CD14-positive monocyte (primary cell): ENCODE measurements around the gene ADGRL3. TPM values are rescaled to one million over a fixed set of nuclear protein-coding genes. Genes with fewer than 3 reads are reported as not detected.

ENCODE experiments used
- DNase-seq, 3 donors: peaks; one replicate each; pipeline ENCODE4 v3.0.0-alpha.2; 2011 to 2022
- H2AFZ ChIP-seq: 2 replicates; pipeline ENCODE4 v1.6.0; 2012; ENCODE audit warnings: mild to moderate bottlenecking, low read depth, low read length, inconsistent platforms; ENCODE audit not compliant: insufficient read depth, poor library complexity, severe bottlenecking
- H3K27ac ChIP-seq, 2 donors: 1 replicate in 1 of 2; 2 replicates in 1 of 2; pipeline ENCODE4 v1.5.1; 2012 to 2013; ENCODE audit warnings: low read length in 2 of 2, control low read depth in 1 of 2, inconsistent platforms in 1 of 2, low read depth in 1 of 2, mild to moderate bottlenecking in 1 of 2
- H3K27me3 ChIP-seq, 2 donors: one replicate each; pipeline versions ENCODE4 v1.6.0 to v1.6.1; 2011 to 2013; ENCODE audit warnings: low read length in 2 of 2; ENCODE audit not compliant: control insufficient read depth in 2 of 2, insufficient read depth in 2 of 2
- H3K36me3 ChIP-seq, 2 donors: replicated peaks in 1 of 2; 1 replicate in 1 of 2; 2 replicates in 1 of 2; pipeline versions ENCODE4 v1.5.1 to v1.6.1; 2012 to 2013; ENCODE audit warnings: low read length in 2 of 2, control low read depth in 1 of 2, inconsistent platforms in 1 of 2, mild to moderate bottlenecking in 1 of 2; ENCODE audit not compliant: insufficient read depth in 2 of 2, control insufficient read depth in 1 of 2
- H3K4me1 ChIP-seq, 2 donors: 1 replicate in 1 of 2; 2 replicates in 1 of 2; pipeline versions ENCODE4 v1.5.1 to v1.6.1; 2012 to 2013; ENCODE audit warnings: low read length in 2 of 2, control low read depth in 1 of 2, inconsistent platforms in 1 of 2, mild to moderate bottlenecking in 1 of 2, moderate library complexity in 1 of 2; ENCODE audit not compliant: insufficient read depth in 2 of 2, control insufficient read depth in 1 of 2
- H3K4me2 ChIP-seq: replicated peaks from 2 replicates; pipeline ENCODE3; 2012; ENCODE audit warnings: low read length, moderate library complexity, mild to moderate bottlenecking; ENCODE audit not compliant: poor library complexity, severe bottlenecking; ENCODE audit errors: extremely low read depth
- H3K4me3 ChIP-seq, 3 experiments: fragments of 200-600 bp in 1 of 3; sonication (generic) in 1 of 3; replicated peaks in 1 of 3; 1 replicate in 2 of 3; 2 replicates in 1 of 3; pipeline ENCODE4 v1.5.1; 2011 to 2013; ENCODE audit warnings: low read length in 3 of 3, mild to moderate bottlenecking in 3 of 3, control low read depth in 2 of 3, low read depth in 2 of 3, inconsistent platforms in 1 of 3, moderate library complexity in 1 of 3
- H3K79me2 ChIP-seq: 2 replicates; pipeline ENCODE4 v1.6.0; 2012; ENCODE audit warnings: mild to moderate bottlenecking, control low read depth, inconsistent platforms, low read length, moderate library complexity; ENCODE audit not compliant: insufficient read depth
- H3K9ac ChIP-seq: 2 replicates; pipeline ENCODE4 v1.6.0; 2017; ENCODE audit warnings: low read length, mild to moderate bottlenecking; ENCODE audit not compliant: insufficient read depth, poor library complexity, severe bottlenecking
- H3K9me3 ChIP-seq, 2 donors: replicated peaks in 1 of 2; 1 replicate in 1 of 2; 2 replicates in 1 of 2; pipeline versions ENCODE4 v1.5.1 to v1.6.1; 2012 to 2013; ENCODE audit warnings: low read length in 2 of 2, control low read depth in 1 of 2; ENCODE audit not compliant: control insufficient read depth in 1 of 2, insufficient read depth in 1 of 2
- H4K20me1 ChIP-seq: 2 replicates; pipeline ENCODE4 v1.6.0; 2012; ENCODE audit warnings: mild to moderate bottlenecking, low read length, control low read depth, moderate library complexity; ENCODE audit not compliant: insufficient read depth
- H3K27ac Mint-ChIP-seq, 7 donors: one replicate each; pipeline ENCODE4 v1.8.0; 2020; ENCODE audit warnings: mild to moderate bottlenecking in 7 of 7, mixed read lengths in 7 of 7, moderate library complexity in 6 of 7, inconsistent platforms in 2 of 7
- H3K27me3 Mint-ChIP-seq, 3 donors: one replicate each; pipeline ENCODE4 v1.8.0; 2021 to 2022; ENCODE audit warnings: low read depth in 3 of 3, mild to moderate bottlenecking in 3 of 3, mixed read lengths in 3 of 3, moderate library complexity in 3 of 3, inconsistent platforms in 1 of 3
- H3K36me3 Mint-ChIP-seq, 2 donors: one replicate each; pipeline ENCODE4 v1.8.0; 2020; ENCODE audit warnings: mixed read lengths in 2 of 2, inconsistent platforms in 1 of 2, mild to moderate bottlenecking in 1 of 2
- H3K4me1 Mint-ChIP-seq: one replicate; pipeline ENCODE4 v1.8.0; 2020; ENCODE audit warnings: mild to moderate bottlenecking, mixed read lengths
- H3K4me3 Mint-ChIP-seq, 2 donors: one replicate each; pipeline ENCODE4 v1.8.0; 2020; ENCODE audit warnings: mild to moderate bottlenecking in 2 of 2, mixed read lengths in 2 of 2, moderate library complexity in 1 of 2
- H3K9me3 Mint-ChIP-seq, 7 donors: one replicate each; pipeline ENCODE4 v1.8.0; 2020 to 2022; ENCODE audit warnings: mixed read lengths in 7 of 7, mild to moderate bottlenecking in 6 of 7, moderate library complexity in 6 of 7, inconsistent platforms in 2 of 7
- WGBS: methylation state at CpG from one replicate; pipeline ENCODE4 v1.1.5; 2013; ENCODE audit warnings: missing lambda C conversion rate; ENCODE audit not compliant: insufficient coverage; 5-methylcytosine and 5-hydroxymethylcytosine counted together
- intact Hi-C, 2 donors: fragments of 100-400 bp; cut with micrococcal nuclease; formaldehyde crosslinking; loops; one replicate each; pipeline versions ENCODE4 v1.15.0 to v1.15.1; 2023
- polyA plus RNA-seq, 3 donors: library from polyadenylated mRNA; depleted of rRNA in 1 of 3; unstranded in 2 of 3; stranded (reverse) in 1 of 3; fragments of 300-500 nt in 2 of 3; fragments of >200 nt in 1 of 3; fragmentation: Illumina TruSeq in 2 of 3; gene quantifications; 1 replicate in 2 of 3; 2 replicates in 1 of 3; pipeline ENCODE4 v1.2.3, GENCODE V29; 2012 to 2021
- TF ChIP-seq, protein P1 (sequence below): fragments of 200-600 bp; IDR thresholded peaks from one replicate; pipeline ENCODE4 v1.8.0; 2022; ENCODE audit warnings: antibody characterized with exemption, mild to moderate bottlenecking

Gene ADGRL3
- polyA plus RNA-seq, 3 donors, result not detected

DNA sequence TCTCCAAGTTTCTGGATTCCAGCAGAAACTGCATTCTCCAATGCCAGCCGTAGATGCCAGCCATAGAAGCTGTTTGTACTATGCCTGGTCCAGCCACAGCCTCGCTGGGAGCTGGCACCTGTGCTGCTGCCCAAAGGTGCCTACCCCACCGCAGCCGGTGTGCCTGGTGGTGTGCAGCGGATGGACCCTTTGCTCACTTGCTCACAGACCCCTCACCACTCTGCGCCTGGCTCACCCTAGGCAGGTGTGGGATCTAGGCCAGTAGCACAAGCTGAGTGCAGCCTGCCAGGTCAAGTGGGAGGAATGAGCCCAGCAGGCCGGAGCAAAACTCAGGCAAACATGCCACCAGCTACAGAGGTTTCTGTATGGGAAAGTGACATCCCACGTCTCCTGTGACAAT is 463.2 kb downstream of the ADGRL3 start:
- intact Hi-C loops, result no loop called here
- H3K27me3 Mint-ChIP-seq, result no peaks in the 10 kb centered on the region
- Histone ChIP-seq H3K36me3 (no peaks in the 10 kb centered on the region), H4K20me1 (no peaks in the 10 kb centered on the region), H3K27ac (no peak overlapping the region), H3K4me3 (no peak overlapping the region), H2AFZ (no peak overlapping the region), H3K79me2 (no peaks in the 10 kb centered on the region), H3K4me1 (no peaks in the 10 kb centered on the region), H3K9me3 (peaks cover 15 to 18% of the 10 kb centered on the region in 2 donors), H3K9ac (no peak overlapping the region), H3K27me3 (no peaks in the 10 kb centered on the region), H3K4me2 (no peak overlapping the region)
- no peaks in the 10 kb centered on the region for H3K4me1 Mint-ChIP-seq
- 91% methylated on average over 5 of the region's 8 CpGs for WGBS
- TF ChIP-seq, protein P1, sequence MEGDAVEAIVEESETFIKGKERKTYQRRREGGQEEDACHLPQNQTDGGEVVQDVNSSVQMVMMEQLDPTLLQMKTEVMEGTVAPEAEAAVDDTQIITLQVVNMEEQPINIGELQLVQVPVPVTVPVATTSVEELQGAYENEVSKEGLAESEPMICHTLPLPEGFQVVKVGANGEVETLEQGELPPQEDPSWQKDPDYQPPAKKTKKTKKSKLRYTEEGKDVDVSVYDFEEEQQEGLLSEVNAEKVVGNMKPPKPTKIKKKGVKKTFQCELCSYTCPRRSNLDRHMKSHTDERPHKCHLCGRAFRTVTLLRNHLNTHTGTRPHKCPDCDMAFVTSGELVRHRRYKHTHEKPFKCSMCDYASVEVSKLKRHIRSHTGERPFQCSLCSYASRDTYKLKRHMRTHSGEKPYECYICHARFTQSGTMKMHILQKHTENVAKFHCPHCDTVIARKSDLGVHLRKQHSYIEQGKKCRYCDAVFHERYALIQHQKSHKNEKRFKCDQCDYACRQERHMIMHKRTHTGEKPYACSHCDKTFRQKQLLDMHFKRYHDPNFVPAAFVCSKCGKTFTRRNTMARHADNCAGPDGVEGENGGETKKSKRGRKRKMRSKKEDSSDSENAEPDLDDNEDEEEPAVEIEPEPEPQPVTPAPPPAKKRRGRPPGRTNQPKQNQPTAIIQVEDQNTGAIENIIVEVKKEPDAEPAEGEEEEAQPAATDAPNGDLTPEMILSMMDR, result no peak
- H3K9me3 Mint-ChIP-seq, result peaks cover 3 to 17% (median 6%) of the 10 kb centered on the region in 7 donors
- H3K36me3 Mint-ChIP-seq, result no peaks in the 10 kb centered on the region
- no peak overlapping the region for H3K4me3 Mint-ChIP-seq
- peak in 1 of 3 donors; percentile 2 for DNase-seq
- no peak overlapping the region for H3K27ac Mint-ChIP-seq

DNA sequence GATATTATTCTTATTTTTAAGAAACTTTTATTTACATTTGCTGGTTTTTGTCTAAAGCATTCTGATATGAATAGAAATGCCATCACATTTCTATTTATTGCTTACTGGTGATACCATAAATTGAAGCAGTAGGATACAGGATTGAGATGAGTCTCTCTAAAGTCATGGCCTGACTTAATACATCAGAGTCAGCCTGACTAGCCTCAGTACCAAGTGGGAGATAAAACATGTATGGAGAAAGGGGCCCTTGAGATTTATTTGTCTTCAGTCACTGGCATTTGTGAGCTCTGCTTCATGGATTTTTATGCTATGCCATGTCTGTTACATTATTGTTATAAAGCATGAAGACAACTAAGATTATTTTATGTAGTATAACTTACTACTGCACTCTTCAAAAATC is 465.5 kb downstream of the ADGRL3 start:
- Histone ChIP-seq H3K36me3 (no peaks in the 10 kb centered on the region), H2AFZ (no peak overlapping the region), H3K4me1 (no peaks in the 10 kb centered on the region), H3K4me3 (no peak overlapping the region), H3K79me2 (no peaks in the 10 kb centered on the region), H3K27ac (no peak overlapping the region), H3K9ac (no peak overlapping the region), H4K20me1 (no peaks in the 10 kb centered on the region), H3K4me2 (no peak overlapping the region), H3K9me3 (peaks cover 16 to 22% of the 10 kb centered on the region in 2 donors), H3K27me3 (no peaks in the 10 kb centered on the region)
- Mint-ChIP-seq H3K4me1 (no peaks in the 10 kb centered on the region), H3K9me3 (peaks cover 2 to 17% (median 8%) of the 10 kb centered on the region in 7 donors), H3K4me3 (no peak overlapping the region), H3K36me3 (no peaks in the 10 kb centered on the region), H3K27ac (no peak overlapping the region), H3K27me3 (peaks cover 0 to 2% (median 0%) of the 10 kb centered on the region in 3 donors)
- intact Hi-C loops, result no loop called here
- DNase-seq, result no peak
- TF ChIP-seq, protein P1, result no peak
